Measurements from ENCODE around the gene DLG2.

DNA sequence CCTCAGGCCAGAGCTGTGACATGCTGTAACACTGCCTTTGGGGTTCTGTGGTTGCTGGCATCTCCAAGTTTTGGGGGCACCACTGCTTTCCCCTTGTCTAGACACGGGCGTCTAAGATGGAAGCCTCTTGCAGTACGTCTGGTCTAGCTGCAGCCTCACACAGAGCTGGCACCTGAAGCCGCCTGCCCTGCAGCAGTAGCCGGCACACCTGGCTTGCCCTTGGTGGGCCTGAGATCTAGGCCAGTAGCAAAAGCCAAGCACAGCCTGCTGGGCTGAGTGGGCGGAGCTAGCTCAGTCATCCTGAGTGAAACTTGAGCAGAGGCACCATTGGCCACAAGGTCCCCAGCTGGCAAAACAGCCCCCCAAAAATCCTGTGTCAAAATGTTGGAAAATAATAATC, 154.2 kb downstream of the DLG2 start:
- no peak for TF ChIP-seq CBFB (CRISPR knock-in tag; IDR thresholded peaks at IDR 0.05; ENCODE audit: low read depth)
- TF ChIP-seq, protein P1, sequence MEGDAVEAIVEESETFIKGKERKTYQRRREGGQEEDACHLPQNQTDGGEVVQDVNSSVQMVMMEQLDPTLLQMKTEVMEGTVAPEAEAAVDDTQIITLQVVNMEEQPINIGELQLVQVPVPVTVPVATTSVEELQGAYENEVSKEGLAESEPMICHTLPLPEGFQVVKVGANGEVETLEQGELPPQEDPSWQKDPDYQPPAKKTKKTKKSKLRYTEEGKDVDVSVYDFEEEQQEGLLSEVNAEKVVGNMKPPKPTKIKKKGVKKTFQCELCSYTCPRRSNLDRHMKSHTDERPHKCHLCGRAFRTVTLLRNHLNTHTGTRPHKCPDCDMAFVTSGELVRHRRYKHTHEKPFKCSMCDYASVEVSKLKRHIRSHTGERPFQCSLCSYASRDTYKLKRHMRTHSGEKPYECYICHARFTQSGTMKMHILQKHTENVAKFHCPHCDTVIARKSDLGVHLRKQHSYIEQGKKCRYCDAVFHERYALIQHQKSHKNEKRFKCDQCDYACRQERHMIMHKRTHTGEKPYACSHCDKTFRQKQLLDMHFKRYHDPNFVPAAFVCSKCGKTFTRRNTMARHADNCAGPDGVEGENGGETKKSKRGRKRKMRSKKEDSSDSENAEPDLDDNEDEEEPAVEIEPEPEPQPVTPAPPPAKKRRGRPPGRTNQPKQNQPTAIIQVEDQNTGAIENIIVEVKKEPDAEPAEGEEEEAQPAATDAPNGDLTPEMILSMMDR (IDR thresholded peaks at IDR 0.05): no peak
- no peak for TF ChIP-seq ZNF121 (CRISPR knock-in tag; IDR thresholded peaks at IDR 0.05)
- TF ChIP-seq, protein P2, sequence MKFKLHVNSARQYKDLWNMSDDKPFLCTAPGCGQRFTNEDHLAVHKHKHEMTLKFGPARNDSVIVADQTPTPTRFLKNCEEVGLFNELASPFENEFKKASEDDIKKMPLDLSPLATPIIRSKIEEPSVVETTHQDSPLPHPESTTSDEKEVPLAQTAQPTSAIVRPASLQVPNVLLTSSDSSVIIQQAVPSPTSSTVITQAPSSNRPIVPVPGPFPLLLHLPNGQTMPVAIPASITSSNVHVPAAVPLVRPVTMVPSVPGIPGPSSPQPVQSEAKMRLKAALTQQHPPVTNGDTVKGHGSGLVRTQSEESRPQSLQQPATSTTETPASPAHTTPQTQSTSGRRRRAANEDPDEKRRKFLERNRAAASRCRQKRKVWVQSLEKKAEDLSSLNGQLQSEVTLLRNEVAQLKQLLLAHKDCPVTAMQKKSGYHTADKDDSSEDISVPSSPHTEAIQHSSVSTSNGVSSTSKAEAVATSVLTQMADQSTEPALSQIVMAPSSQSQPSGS (CRISPR knock-in tag; IDR thresholded peaks at IDR 0.05; ENCODE audit: borderline replicate concordance, low read depth): no peak
- TF ChIP-seq RELA (CRISPR knock-in tag; IDR thresholded peaks at IDR 0.05; ENCODE audit: borderline replicate concordance): no peak
- no peak for TF ChIP-seq FOXP1 (CRISPR knock-in tag; IDR thresholded peaks at IDR 0.05; ENCODE audit: borderline replicate concordance)

Measured in WTC11 (cell line).